ENCODE measurements around the gene POM121L2.

POM121L2 gene

GRCh38 chr6:27287751-27288135 is 24.3 kb downstream of the POM121L2 start:
- TF ChIP-seq CTCF (IDR thresholded peaks at IDR 0.05; ENCODE audit: control insufficient read depth, extremely low read depth, insufficient read depth): no peak
- DNase-seq (ENCODE audit: low read depth): no peak
- H3K4me3 ChIP-seq (ENCODE audit: low read depth, low read length): peak overlapping the region; percentile 45

GRCh38 chr6:27286141-27286540 is 25.9 kb downstream of the POM121L2 start:
- no peak for DNase-seq (ENCODE audit: low read depth)
- no peak for TF ChIP-seq CTCF (IDR thresholded peaks at IDR 0.05; ENCODE audit: control insufficient read depth, extremely low read depth, insufficient read depth)

GRCh38 chr6:27283279-27283678 is 28.8 kb downstream of the POM121L2 start:
- no peak for DNase-seq (ENCODE audit: low read depth)
- TF ChIP-seq CTCF (IDR thresholded peaks at IDR 0.05; ENCODE audit: control insufficient read depth, extremely low read depth, insufficient read depth): no peak
- no peak overlapping the region for H3K4me3 ChIP-seq (ENCODE audit: low read depth, low read length)

More at GRCh38 chr6:27286141-27286540, 25.9 kb downstream of the POM121L2 start:
- H3K4me3 ChIP-seq (ENCODE audit: low read depth, low read length): no peak overlapping the region

GRCh38 chr6:27281569-27281968 is 30.5 kb downstream of the POM121L2 start:
- TF ChIP-seq CTCF (IDR thresholded peaks at IDR 0.05; ENCODE audit: control insufficient read depth, extremely low read depth, insufficient read depth): no peak
- no peak overlapping the region for H3K4me3 ChIP-seq (ENCODE audit: low read depth, low read length)
- no peak for DNase-seq (ENCODE audit: low read depth)

- no peak for TF ChIP-seq CTCF (IDR thresholded peaks at IDR 0.05; ENCODE audit: control insufficient read depth, extremely low read depth, insufficient read depth)
- H3K4me3 ChIP-seq (ENCODE audit: low read depth, low read length): peak overlapping the region; percentile 58
- DNase-seq (ENCODE audit: low read depth): no peak
Observed at GRCh38 chr6:27281105-27281539, 31.0 kb downstream of the POM121L2 start.

- no peak for TF ChIP-seq CTCF (IDR thresholded peaks at IDR 0.05; ENCODE audit: control insufficient read depth, extremely low read depth, insufficient read depth)
- no peak for DNase-seq (ENCODE audit: low read depth)
- peak overlapping the region; percentile 58 for H3K4me3 ChIP-seq (ENCODE audit: low read depth, low read length)
Observed at GRCh38 chr6:27280540-27281000, 31.5 kb downstream of the POM121L2 start.

- no peak for DNase-seq (ENCODE audit: low read depth)
- H3K4me3 ChIP-seq (ENCODE audit: low read depth, low read length): peak overlapping the region; percentile 58
- no peak for TF ChIP-seq CTCF (IDR thresholded peaks at IDR 0.05; ENCODE audit: control insufficient read depth, extremely low read depth, insufficient read depth)
Observed at GRCh38 chr6:27280064-27280539, 32.0 kb downstream of the POM121L2 start.

Data from LNCaP clone FGC (cell line).